ENCODE measurements around the gene CTCFL.

CTCFL gene

GRCh38 chr20:57529160-57529585, 4.2 kb upstream of the CTCFL start:
- Histone ChIP-seq H3K9ac (ENCODE audit: low read depth, low read length) (no peak overlapping the region), H3K4me2 (ENCODE audit: insufficient read depth, low read length) (no peak overlapping the region), H3K79me2 (ENCODE audit: insufficient read depth, low read length) (no peaks in the 10 kb centered on the region), H3K4me1 (ENCODE audit: insufficient read depth, low read length) (no peaks in the 10 kb centered on the region), H3K27ac (ENCODE audit: low read length) (no peak overlapping the region), H3K27me3 (ENCODE audit: insufficient read depth, low read length, poor library complexity) (peaks cover 11% of the 10 kb centered on the region), H3K36me3 (ENCODE audit: insufficient read depth, low read length) (no peaks in the 10 kb centered on the region), H3K9me3 (ENCODE audit: insufficient read depth, low read length, severe bottlenecking) (no peaks in the 10 kb centered on the region), H3K4me3 (ENCODE audit: low read depth in 1 of 2, low read length in 2 of 2) (no peak overlapping the region), H4K20me1 (ENCODE audit: insufficient read depth, low read length) (0 out of 2 replicates have a peak, but pooled peaks cover 3% of the 10 kb centered on the region), H2AFZ (ENCODE audit: low read depth, low read length) (no peak overlapping the region)
- TF ChIP-seq EZH2 (IDR thresholded peaks at IDR 0.05; ENCODE audit: borderline replicate concordance, low read depth, low read length, severe bottlenecking) (no peak), CTCF (IDR thresholded peaks at IDR 0.05; ENCODE audit: borderline replicate concordance, extremely low read depth, low read length, poor library complexity, severe bottlenecking) (no peak)
- DNase-seq, result no peak
- ATAC-seq (ENCODE audit: insufficient read depth, low read depth), result no peak

- ATAC-seq (ENCODE audit: insufficient read depth, low read depth), result no peak
- TF ChIP-seq CTCF (IDR thresholded peaks at IDR 0.05; ENCODE audit: borderline replicate concordance, extremely low read depth, low read length, poor library complexity, severe bottlenecking) (no peak), EZH2 (IDR thresholded peaks at IDR 0.05; ENCODE audit: borderline replicate concordance, low read depth, low read length, severe bottlenecking) (no peak)
- Histone ChIP-seq H3K4me1 (ENCODE audit: insufficient read depth, low read length) (no peaks in the 10 kb centered on the region), H3K4me3 (ENCODE audit: low read depth in 1 of 2, low read length in 2 of 2) (no peak overlapping the region), H3K36me3 (ENCODE audit: insufficient read depth, low read length) (no peaks in the 10 kb centered on the region), H4K20me1 (ENCODE audit: insufficient read depth, low read length) (0 out of 2 replicates have a peak, but pooled peaks cover 3% of the 10 kb centered on the region), H3K79me2 (ENCODE audit: insufficient read depth, low read length) (no peaks in the 10 kb centered on the region), H2AFZ (ENCODE audit: low read depth, low read length) (no peak overlapping the region), H3K4me2 (ENCODE audit: insufficient read depth, low read length) (no peak overlapping the region), H3K9me3 (ENCODE audit: insufficient read depth, low read length, severe bottlenecking) (no peaks in the 10 kb centered on the region), H3K27ac (ENCODE audit: low read length) (no peak overlapping the region), H3K27me3 (ENCODE audit: insufficient read depth, low read length, poor library complexity) (peaks cover 11% of the 10 kb centered on the region), H3K9ac (ENCODE audit: low read depth, low read length) (no peak overlapping the region)
- no peak for DNase-seq
Observed at GRCh38 chr20:57528148-57528547, 3.2 kb upstream of the CTCFL start.

GRCh38 chr20:57527728-57528127, 2.8 kb upstream of the CTCFL start:
- peaks cover 11% of the 10 kb centered on the region for H3K27me3 ChIP-seq (ENCODE audit: insufficient read depth, low read length, poor library complexity)
- H4K20me1 ChIP-seq (ENCODE audit: insufficient read depth, low read length), result 0 out of 2 replicates have a peak, but pooled peaks cover 3% of the 10 kb centered on the region
- H3K4me1 ChIP-seq (ENCODE audit: insufficient read depth, low read length), result no peaks in the 10 kb centered on the region
- ATAC-seq (ENCODE audit: insufficient read depth, low read depth) (no peak), DNase-seq (no peak)
- H3K9me3 ChIP-seq (ENCODE audit: insufficient read depth, low read length, severe bottlenecking), result no peaks in the 10 kb centered on the region
- H3K36me3 ChIP-seq (ENCODE audit: insufficient read depth, low read length), result no peaks in the 10 kb centered on the region
- TF ChIP-seq EZH2 (IDR thresholded peaks at IDR 0.05; ENCODE audit: borderline replicate concordance, low read depth, low read length, severe bottlenecking) (no peak), CTCF (IDR thresholded peaks at IDR 0.05; ENCODE audit: borderline replicate concordance, extremely low read depth, low read length, poor library complexity, severe bottlenecking) (no peak)
- no peak overlapping the region for H3K4me3 ChIP-seq (ENCODE audit: low read depth in 1 of 2, low read length in 2 of 2)
- no peaks in the 10 kb centered on the region for H3K79me2 ChIP-seq (ENCODE audit: insufficient read depth, low read length)
- no peak overlapping the region for H3K9ac ChIP-seq (ENCODE audit: low read depth, low read length)
- no peak overlapping the region for H2AFZ ChIP-seq (ENCODE audit: low read depth, low read length)
- H3K27ac ChIP-seq (ENCODE audit: low read length), result no peak overlapping the region
- no peak overlapping the region for H3K4me2 ChIP-seq (ENCODE audit: insufficient read depth, low read length)

All from DND-41 (cell line).